Spleen (tissue), 7 donors: Measurements from ENCODE around the gene NUDT7.

Source experiments
- CTCF ChIP-seq, 11 experiments: fragments of 200-600 bp in 7 of 11; fragments of 450-650 bp in 4 of 11; sonication (generic) in 4 of 11; IDR thresholded peaks in 8 of 11; conservative IDR thresholded peaks in 3 of 11; 1 replicate in 7 of 11; 2 replicates in 4 of 11; pipeline versions ENCODE4 v1.4.0 to v1.8.0; 2016 to 2021; ENCODE audit warnings: antibody characterized with exemption in 11 of 11, inconsistent platforms in 4 of 11, mild to moderate bottlenecking in 1 of 11
- POLR2A ChIP-seq, 3 donors: fragments of 450-650 bp; IDR thresholded peaks; one replicate each; pipeline ENCODE4 v1.5.1; 2017; ENCODE audit warnings: antibody characterized with exemption in 3 of 3, mild to moderate bottlenecking in 1 of 3
- POLR2AphosphoS5 ChIP-seq, 3 donors: sonication (generic); formaldehyde crosslinking; IDR thresholded peaks; one replicate each; pipeline ENCODE4 v1.5.1; 2017; ENCODE audit warnings: antibody characterized with exemption in 3 of 3
- donor health status: DM: no; HTN: no; CAD: no; lungs with moderate emphysema.
- donor health status: DM: no; HTN: no; CAD: no.
- donor health status: DM: no; HTN: no; CAD: no.

- TF ChIP-seq CTCF (IDR thresholded peaks at IDR 0.05 in 8 of 11, conservative IDR thresholded peaks at IDR 0.05 in 3 of 11) (no peak), POLR2A (IDR thresholded peaks at IDR 0.05) (no peak), POLR2AphosphoS5 (IDR thresholded peaks at IDR 0.05) (no peak)
Observed at GRCh38 chr16:77790009-77790372, 67.7 kb downstream of the NUDT7 start.
